ENCODE results near the gene ZNF722.
"Not testable (repeated sequence)": the region's sequence is repeated elsewhere in the genome, so short reads cannot be mapped to it uniquely, and the experiment has no call there.

The ZNF722 gene

GRCh38 chr7:63998549-63998948, at the start of gene ZNF722:
Gene ZNF722, plus strand, starts transcription at chr7:63998849. Its CDS starts 113 bp downstream, at chr7:63998962.
- DNase-seq, result no peak

DNA sequence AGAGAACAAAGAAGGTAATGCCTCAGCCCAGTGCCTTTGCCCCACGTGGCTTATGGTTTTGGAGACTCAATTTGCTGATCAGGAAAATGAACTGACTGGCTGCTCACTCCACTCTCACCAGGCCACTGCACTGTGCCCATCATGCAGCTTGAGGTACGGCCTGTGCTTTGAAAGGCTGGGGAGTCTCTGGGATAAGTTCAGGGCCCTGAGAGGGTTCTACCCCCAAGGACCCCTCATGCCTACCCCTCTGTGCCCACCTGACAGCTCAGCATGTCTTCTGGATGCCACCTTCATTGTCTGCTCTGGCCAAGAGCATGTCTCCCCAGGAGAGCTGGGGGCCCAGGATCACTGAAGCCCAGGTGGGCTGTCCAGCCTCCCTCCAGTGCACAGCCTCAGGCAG, 45.5 kb upstream of the ZNF722 start:
- DNase-seq, result no peak

DNA sequence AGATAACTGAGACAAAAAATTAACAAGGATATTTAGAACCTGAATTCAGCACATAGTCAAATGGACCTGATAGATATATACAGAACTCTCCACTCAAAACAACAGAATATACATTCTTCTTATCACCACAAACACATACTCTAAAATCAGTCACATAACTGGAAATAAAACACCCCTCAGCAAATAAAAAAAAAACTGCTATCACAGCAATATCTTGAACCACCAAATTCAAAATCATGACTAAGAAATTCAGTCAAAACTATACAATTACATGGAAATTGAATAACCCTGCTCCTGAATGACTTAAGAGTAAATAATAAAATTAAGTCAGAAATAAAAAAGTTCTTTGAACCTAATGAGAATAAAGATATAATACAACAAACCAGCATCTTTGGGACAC, 30.0 kb upstream of the ZNF722 start:
- no peak for DNase-seq

DNA sequence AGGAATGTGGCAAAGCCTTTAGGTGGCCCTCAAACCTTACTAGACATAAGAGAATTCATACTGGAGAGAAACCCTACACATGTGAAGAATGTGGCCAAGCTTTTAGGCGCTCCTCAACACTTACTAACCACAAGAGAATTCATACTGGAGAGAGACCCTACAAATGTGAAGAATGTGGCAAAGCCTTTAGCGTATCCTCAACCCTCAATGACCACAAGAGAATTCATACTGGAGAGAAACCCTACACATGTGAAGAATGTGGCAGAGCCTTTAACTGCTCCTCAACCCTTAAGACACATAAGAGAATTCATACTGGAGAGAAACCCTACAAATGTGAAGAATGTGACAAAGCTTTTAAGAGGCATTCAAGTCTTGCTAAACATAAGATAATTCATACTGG, 16.8 kb downstream of the ZNF722 start:
- DNase-seq, result not testable (repeated sequence)

- DNase-seq, result no peak
Observed at GRCh38 chr7:64035388-64035787, 36.7 kb downstream of the ZNF722 start.

DNA sequence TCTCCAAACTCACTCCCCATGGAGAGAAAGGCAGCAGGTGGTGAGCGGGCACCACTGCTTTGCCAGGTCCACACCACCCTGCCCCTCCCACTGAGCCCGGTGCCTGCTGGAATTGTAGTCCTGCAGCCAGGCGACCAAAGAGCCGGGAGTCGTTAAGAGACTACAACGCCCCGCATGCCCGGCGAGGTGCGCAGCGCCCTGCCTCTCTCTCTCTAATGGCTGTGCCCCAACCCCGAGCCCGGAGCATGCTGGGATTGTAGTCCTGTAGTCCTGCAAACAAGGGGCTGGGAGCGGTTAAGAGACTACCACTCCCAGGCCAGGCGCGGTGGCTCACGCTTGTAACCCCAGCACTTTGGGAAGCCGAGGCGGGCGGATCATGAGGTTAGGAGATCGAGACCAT, 38.4 kb downstream of the ZNF722 start:
- DNase-seq, result no peak

- peak; percentile 97 for DNase-seq
Observed at GRCh38 chr7:64045301-64046040, 46.8 kb downstream of the ZNF722 start, which contains the start of gene ZNF727. Gene ZNF727, plus strand, starts transcription at chr7:64045434. Its CDS starts 188 bp downstream, at chr7:64045622.

DNA sequence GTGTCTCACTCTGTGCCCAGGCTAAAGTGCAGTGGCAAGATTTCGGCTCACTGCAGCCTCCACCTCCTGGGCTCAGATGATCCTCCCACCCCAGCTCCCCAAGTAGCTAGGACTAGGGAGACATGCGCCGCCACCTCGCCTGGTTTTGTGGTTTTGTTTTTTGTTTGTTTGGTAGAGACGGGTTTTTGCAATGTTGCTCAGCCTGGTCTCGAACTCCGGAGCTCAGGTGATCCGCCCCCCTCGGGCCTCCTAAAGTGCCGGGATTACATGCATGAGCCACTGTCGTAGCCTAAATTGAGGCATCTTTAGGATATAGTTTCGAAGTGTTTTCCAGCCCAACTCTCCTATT, 47.4 kb downstream of the ZNF722 start:
- DNase-seq, result no peak

Data from NCI-H1092 (cell line).